ENCODE data around the gene BSND.

BSND gene

GRCh38 chr1:54975356-54976108 is 23.2 kb upstream of the BSND start:
- no peak for DNase-seq (ENCODE audit: low read depth in 2 of 2)

- DNase-seq (ENCODE audit: low read depth in 2 of 2) = no peak
These were observed 22.0 kb upstream of the BSND start for GRCh38 chr1:54976747-54977146.

- DNase-seq (ENCODE audit: low read depth in 2 of 2) = no peak
These were observed 21.0 kb upstream of the BSND start for GRCh38 chr1:54977533-54978297.

- DNase-seq (ENCODE audit: low read depth in 2 of 2) = no peak
These were observed 20.0 kb upstream of the BSND start for GRCh38 chr1:54978528-54979326.

- DNase-seq (ENCODE audit: low read depth in 2 of 2) = no peak
These were observed 19.3 kb upstream of the BSND start for GRCh38 chr1:54979327-54979891.

GRCh38 chr1:54980046-54980527 is 18.6 kb upstream of the BSND start:
- DNase-seq (ENCODE audit: low read depth in 2 of 2) = no peak

- DNase-seq (ENCODE audit: low read depth in 2 of 2) = no peak
These were observed 18.0 kb upstream of the BSND start, which contains the start of gene TMEM61 for GRCh38 chr1:54980528-54981241. Gene TMEM61 (plus strand): TSS chr1:54980628. CDS start chr1:54981066, 438 bp downstream.

GRCh38 chr1:54981466-54981865 is 17.3 kb upstream of the BSND start:
- DNase-seq (ENCODE audit: low read depth in 2 of 2) = no peak

- DNase-seq (ENCODE audit: low read depth in 2 of 2) = no peak
These were observed 16.0 kb upstream of the BSND start for GRCh38 chr1:54982739-54983138.

GRCh38 chr1:54984131-54984842 is 14.4 kb upstream of the BSND start:
- no peak for DNase-seq (ENCODE audit: low read depth in 2 of 2)

GRCh38 chr1:54985556-54985955 is 13.2 kb upstream of the BSND start:
- no peak for DNase-seq (ENCODE audit: low read depth in 2 of 2)

GRCh38 chr1:54986025-54986424 is 12.7 kb upstream of the BSND start:
- no peak for DNase-seq (ENCODE audit: low read depth in 2 of 2)

- no peak for DNase-seq (ENCODE audit: low read depth in 2 of 2)
These were observed 12.2 kb upstream of the BSND start for GRCh38 chr1:54986533-54986932.

- DNase-seq (ENCODE audit: low read depth in 2 of 2) = no peak
These were observed 11.3 kb upstream of the BSND start for GRCh38 chr1:54987427-54987826.

- no peak for DNase-seq (ENCODE audit: low read depth in 2 of 2)
These were observed 10.6 kb upstream of the BSND start for GRCh38 chr1:54987919-54988705.

- DNase-seq (ENCODE audit: low read depth in 2 of 2) = no peak
These were observed 9.8 kb upstream of the BSND start for GRCh38 chr1:54988975-54989374.

- no peak for DNase-seq (ENCODE audit: low read depth in 2 of 2)
These were observed 9.3 kb upstream of the BSND start for GRCh38 chr1:54989473-54989872.

- DNase-seq (ENCODE audit: low read depth in 2 of 2) = no peak
These were observed 8.5 kb upstream of the BSND start for GRCh38 chr1:54989968-54990810.

- DNase-seq (ENCODE audit: low read depth in 2 of 2) = no peak
These were observed 7.8 kb upstream of the BSND start for GRCh38 chr1:54990916-54991315.

Measured in stimulated activated CD4-positive, alpha-beta T cell treated with anti-CD3 and anti-CD28 coated beads, Interleukin-12 subunit alpha, Interleukin-12 subunit beta, amount 100 ng/mL, for 24 hours (primary cell).